HepG2 (cell line): Measurements from ENCODE around the gene DPH5. TPM values are rescaled to one million over a fixed set of nuclear protein-coding genes. Genes with fewer than 3 reads are reported as not detected.

Experiments used
- FOXO1 ChIP-seq: sonication (generic); formaldehyde crosslinking; IDR thresholded peaks from 2 replicates; pipeline ENCODE4 v1.4.0; 2020; ENCODE audit warnings: missing genetic modification reagents
- FOXP4 ChIP-seq: sonication (generic); formaldehyde crosslinking; IDR thresholded peaks from 2 replicates; pipeline ENCODE4 v1.4.0; 2020; ENCODE audit warnings: missing genetic modification reagents
- HMGXB4 ChIP-seq, 2 experiments: sonication (generic) in 1 of 2; formaldehyde crosslinking in 1 of 2; IDR thresholded peaks; 2 replicates each; pipeline versions ENCODE4 v1.4.0 to v1.6.1; 2018 to 2020; ENCODE audit warnings: missing genetic modification reagents in 2 of 2, borderline replicate concordance in 1 of 2, low read depth in 1 of 2, mild to moderate bottlenecking in 1 of 2, missing biosample characterization in 1 of 2
- MTA1 ChIP-seq: sonication (generic); formaldehyde crosslinking; IDR thresholded peaks from 2 replicates; pipeline ENCODE4 v1.4.0; 2020; ENCODE audit warnings: missing genetic modification reagents, mild to moderate bottlenecking, borderline replicate concordance
- MXI1 ChIP-seq: IDR thresholded peaks from 3 replicates; pipeline ENCODE4 v1.6.1; 2012; ENCODE audit warnings: low read depth, low read length, inconsistent platforms, borderline replicate concordance
- PITX1 ChIP-seq: sonication (generic); formaldehyde crosslinking; IDR thresholded peaks from 2 replicates; pipeline ENCODE4 v1.5.1; 2020; ENCODE audit warnings: mild to moderate bottlenecking, missing genetic modification reagents
- THAP9 ChIP-seq: sonication (generic); formaldehyde crosslinking; IDR thresholded peaks from 2 replicates; pipeline ENCODE4; 2020; ENCODE audit warnings: missing genetic modification reagents, mild to moderate bottlenecking, borderline replicate concordance
- ZBTB38 ChIP-seq: sonication (generic); formaldehyde crosslinking; IDR thresholded peaks from 2 replicates; pipeline ENCODE4 v1.5.1; 2020; ENCODE audit warnings: mild to moderate bottlenecking, missing genetic modification reagents
- ZNF574 ChIP-seq: sonication (generic); formaldehyde crosslinking; IDR thresholded peaks from 2 replicates; pipeline ENCODE4 v1.4.0; 2020; ENCODE audit warnings: missing genetic modification reagents
- ZNF687 ChIP-seq: sonication (generic); formaldehyde crosslinking; IDR thresholded peaks from 2 replicates; pipeline ENCODE4 v1.5.1; 2020; ENCODE audit warnings: mild to moderate bottlenecking, missing genetic modification reagents, moderate library complexity
- polyA plus RNA-seq, 8 experiments: library from polyadenylated mRNA; depleted of rRNA in 3 of 8; stranded (reverse) in 7 of 8; unstranded in 1 of 8; fragments of >200 nt; fragmentation: Illumina TruSeq in 4 of 8; extraction: Trizol in 4 of 8; gene quantifications; 2 replicates each; pipeline versions ENCODE4 v1.2.1 to v1.2.3, GENCODE V29; 2011 to 2016; ENCODE audit warnings: low read depth in 4 of 8, missing spikeins in 1 of 8, mixed read lengths in 1 of 8; ENCODE audit not compliant: insufficient read depth in 1 of 8
- total RNA-seq, 5 experiments: library from RNA; depleted of rRNA; stranded (reverse); fragments of >200 nt; fragmentation: Illumina TruSeq; extraction: Trizol; gene quantifications; 2 replicates each; pipeline ENCODE4 v1.2.3, GENCODE V29; 2016; ENCODE audit warnings: low read depth in 1 of 5

DPH5 gene
- total and polyA plus RNA-seq, 2 of the 13 experiments (the other 11 are each of a cell fraction or from before 2014, with no cell fraction given), result 53.2 to 79.6 TPM

GRCh38 chr1:100949515-100950158, 75.9 kb downstream of the DPH5 start (continued):
- TF ChIP-seq ZNF574, result peak; percentile 35; the same call in 1 of the 2 replicates
- peak; percentile 65; the same call in 1 of the 2 replicates for TF ChIP-seq MTA1 (CRISPR knock-in tag)
- TF ChIP-seq MXI1, result 0 out of 3 replicates have a peak, but pooled peaks have one; percentile 9
- 0 out of 4 replicates have a peak, but pooled peaks of 1 of the 2 experiments have one; percentile 42 for TF ChIP-seq HMGXB4 (CRISPR knock-in tag; IDR thresholded peaks at IDR 0.05; ENCODE audit: borderline replicate concordance in 1 of 2, low read depth in 1 of 2)
- peak; percentile 91 for TF ChIP-seq FOXP4
- TF ChIP-seq PITX1 (CRISPR knock-in tag), result peak; percentile 69; the same call in 1 of the 2 replicates
- peak; percentile 34; the same call in 1 of the 2 replicates for TF ChIP-seq ZBTB38
- peak; percentile 69 for TF ChIP-seq ZNF687 (CRISPR knock-in tag)
- TF ChIP-seq FOXO1, result peak; percentile 66; the same call in 1 of the 2 replicates
- peak; percentile 37; the same call in 1 of the 2 replicates for TF ChIP-seq THAP9
